Vagina (tissue), 2 donors: Measurements from ENCODE around the gene SSH3.

Experiments used
- CTCF ChIP-seq, 3 experiments: fragments of 450-650 bp in 2 of 3; fragments of 200-600 bp in 1 of 3; sonication (generic) in 1 of 3; IDR thresholded peaks; one replicate each; pipeline ENCODE4 v1.5.1; 2017 to 2019; ENCODE audit warnings: antibody characterized with exemption in 3 of 3, mild to moderate bottlenecking in 2 of 3, moderate library complexity in 2 of 3
- POLR2A ChIP-seq, 2 donors: fragments of 450-650 bp; IDR thresholded peaks; one replicate each; pipeline ENCODE4 v1.6.1; 2017; ENCODE audit warnings: antibody characterized with exemption in 2 of 2, mild to moderate bottlenecking in 2 of 2, moderate library complexity in 2 of 2

GRCh38 chr11:67285541-67286498 lies 17.5 kb upstream of the SSH3 start:
- TF ChIP-seq CTCF (IDR thresholded peaks at IDR 0.05) (no peak), POLR2A (IDR thresholded peaks at IDR 0.05) (no peak)
